C4-2B (cell line): ENCODE data around the gene LRRC32.

Experiments
- H3K27ac ChIP-seq: fragments of 450-650 bp; 2 replicates; pipeline ENCODE4 v1.5.1; 2017
- ZFX ChIP-seq: fragments of 450-650 bp; IDR thresholded peaks from 2 replicates; pipeline ENCODE4 v1.6.1; 2017
- TF ChIP-seq, protein P1 (sequence below): fragments of 450-650 bp; conservative IDR thresholded peaks from 2 replicates; pipeline ENCODE4 v1.5.1; 2017; ENCODE audit warnings: mild to moderate bottlenecking

The LRRC32 gene, protein sequence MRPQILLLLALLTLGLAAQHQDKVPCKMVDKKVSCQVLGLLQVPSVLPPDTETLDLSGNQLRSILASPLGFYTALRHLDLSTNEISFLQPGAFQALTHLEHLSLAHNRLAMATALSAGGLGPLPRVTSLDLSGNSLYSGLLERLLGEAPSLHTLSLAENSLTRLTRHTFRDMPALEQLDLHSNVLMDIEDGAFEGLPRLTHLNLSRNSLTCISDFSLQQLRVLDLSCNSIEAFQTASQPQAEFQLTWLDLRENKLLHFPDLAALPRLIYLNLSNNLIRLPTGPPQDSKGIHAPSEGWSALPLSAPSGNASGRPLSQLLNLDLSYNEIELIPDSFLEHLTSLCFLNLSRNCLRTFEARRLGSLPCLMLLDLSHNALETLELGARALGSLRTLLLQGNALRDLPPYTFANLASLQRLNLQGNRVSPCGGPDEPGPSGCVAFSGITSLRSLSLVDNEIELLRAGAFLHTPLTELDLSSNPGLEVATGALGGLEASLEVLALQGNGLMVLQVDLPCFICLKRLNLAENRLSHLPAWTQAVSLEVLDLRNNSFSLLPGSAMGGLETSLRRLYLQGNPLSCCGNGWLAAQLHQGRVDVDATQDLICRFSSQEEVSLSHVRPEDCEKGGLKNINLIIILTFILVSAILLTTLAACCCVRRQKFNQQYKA

DNA sequence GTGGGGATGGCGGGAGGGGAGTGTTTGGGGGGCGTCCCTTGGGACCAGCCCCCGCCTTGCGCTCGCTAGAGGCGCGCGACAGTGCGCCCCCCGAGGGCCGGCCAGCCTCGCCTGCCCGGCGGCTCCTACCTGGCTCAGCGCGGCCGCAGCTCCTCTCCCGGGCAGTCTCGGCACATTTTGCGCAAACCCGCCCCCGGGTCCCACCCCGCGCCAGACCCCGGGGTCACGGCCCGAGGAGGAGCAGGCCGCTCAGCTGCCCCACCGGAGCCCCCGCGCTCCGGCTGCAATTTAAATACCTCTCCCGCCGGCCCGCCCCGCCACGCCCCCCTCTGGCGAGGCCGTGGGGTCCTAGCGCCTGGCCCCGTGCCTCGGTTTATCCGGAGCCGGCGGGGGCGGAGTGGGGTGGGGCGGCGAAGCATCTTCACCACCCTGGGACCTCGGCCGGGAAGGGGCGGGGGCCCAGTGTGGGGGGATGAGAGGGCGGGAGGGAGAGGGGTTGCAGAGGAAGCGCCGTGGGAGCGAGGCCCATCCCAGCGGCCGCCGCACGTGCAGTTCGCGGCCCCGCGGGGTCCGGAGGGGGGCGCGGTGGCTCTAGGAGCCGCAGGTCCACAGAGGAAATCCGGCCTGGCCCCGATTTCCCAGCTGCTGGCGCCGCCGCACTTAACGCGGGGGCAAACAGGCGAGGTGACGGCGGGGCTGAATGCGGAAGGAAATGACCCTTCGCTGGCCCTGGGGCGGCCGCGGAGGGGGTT, at the start of gene LRRC32:
Gene LRRC32 (minus strand): TSS at position 263 of the 752 bp plus-strand sequence. CDS start 4,793 bp downstream, outside the sequence.
- TF ChIP-seq, protein P1, sequence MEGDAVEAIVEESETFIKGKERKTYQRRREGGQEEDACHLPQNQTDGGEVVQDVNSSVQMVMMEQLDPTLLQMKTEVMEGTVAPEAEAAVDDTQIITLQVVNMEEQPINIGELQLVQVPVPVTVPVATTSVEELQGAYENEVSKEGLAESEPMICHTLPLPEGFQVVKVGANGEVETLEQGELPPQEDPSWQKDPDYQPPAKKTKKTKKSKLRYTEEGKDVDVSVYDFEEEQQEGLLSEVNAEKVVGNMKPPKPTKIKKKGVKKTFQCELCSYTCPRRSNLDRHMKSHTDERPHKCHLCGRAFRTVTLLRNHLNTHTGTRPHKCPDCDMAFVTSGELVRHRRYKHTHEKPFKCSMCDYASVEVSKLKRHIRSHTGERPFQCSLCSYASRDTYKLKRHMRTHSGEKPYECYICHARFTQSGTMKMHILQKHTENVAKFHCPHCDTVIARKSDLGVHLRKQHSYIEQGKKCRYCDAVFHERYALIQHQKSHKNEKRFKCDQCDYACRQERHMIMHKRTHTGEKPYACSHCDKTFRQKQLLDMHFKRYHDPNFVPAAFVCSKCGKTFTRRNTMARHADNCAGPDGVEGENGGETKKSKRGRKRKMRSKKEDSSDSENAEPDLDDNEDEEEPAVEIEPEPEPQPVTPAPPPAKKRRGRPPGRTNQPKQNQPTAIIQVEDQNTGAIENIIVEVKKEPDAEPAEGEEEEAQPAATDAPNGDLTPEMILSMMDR = no peak
- TF ChIP-seq ZFX = no peak
- no peak within 1 kb of the TSS for H3K27ac ChIP-seq

DNA sequence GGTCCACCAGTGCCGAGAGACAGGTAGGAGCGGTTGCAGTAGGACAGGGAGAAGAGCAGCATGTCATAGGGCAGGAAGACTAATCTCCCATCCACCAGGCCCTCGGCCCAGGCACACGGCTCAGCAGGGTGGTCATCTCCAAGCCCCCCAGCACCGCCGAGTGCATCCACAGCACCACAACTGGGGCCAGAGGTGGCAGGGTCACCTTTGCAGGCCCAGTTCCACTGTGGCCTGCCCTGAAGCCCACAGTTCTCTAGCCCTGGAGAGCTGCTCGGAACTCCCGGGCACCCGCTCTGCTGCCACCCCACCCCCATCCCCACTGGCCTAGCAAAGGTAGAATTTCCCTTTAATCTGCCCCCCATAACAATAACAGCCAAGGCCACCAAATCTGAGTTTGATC, 49.1 kb upstream of the LRRC32 start:
- TF ChIP-seq, protein P1 = no peak
- no peak for TF ChIP-seq ZFX
- no peak overlapping the region for H3K27ac ChIP-seq

DNA sequence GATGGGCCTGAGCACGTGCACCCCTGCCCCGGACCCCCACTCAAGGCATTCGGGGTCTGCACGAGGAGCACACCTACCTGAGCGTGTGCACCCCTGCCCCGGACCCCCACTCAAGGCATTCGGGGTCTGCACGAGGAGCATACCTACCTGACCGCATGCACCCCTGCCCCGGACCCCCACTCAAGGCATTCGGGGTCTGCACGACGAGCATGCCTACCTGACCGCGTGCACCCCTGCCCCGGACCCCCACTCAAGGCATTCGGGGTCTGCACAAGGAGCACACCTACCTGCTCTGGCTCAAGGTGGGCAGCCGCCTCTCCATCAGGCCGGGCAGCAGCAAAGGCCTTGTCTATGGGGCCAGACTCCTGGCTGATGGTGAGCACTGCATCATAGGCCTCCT, 48.7 kb upstream of the LRRC32 start:
- TF ChIP-seq, protein P1 = no peak
- no peak for TF ChIP-seq ZFX
- H3K27ac ChIP-seq = no peak overlapping the region

DNA sequence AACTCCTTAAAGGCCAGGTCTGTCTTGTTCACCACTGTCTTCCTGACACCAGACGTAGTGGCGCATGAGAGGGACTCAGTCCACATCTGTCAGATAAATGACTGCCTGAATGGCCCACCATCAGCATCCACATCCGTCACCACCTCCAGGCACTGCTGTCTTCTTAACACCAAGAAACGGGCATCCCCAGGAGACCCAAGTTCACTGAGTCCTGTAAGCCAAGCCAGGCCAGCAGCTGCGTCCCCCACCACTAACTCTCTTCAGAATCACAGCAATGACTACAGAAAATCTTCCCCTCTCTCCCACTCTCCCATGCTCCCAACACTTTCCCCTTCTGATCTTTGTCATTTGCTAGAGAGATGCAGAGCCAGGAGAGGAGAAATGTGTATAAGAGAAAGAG, 47.3 kb upstream of the LRRC32 start:
- no peak overlapping the region for H3K27ac ChIP-seq
- TF ChIP-seq ZFX = no peak
- TF ChIP-seq, protein P1 = no peak

GRCh38 chr11:76717369-76717768, 46.8 kb upstream of the LRRC32 start:
- TF ChIP-seq, protein P1 = no peak
- TF ChIP-seq ZFX = no peak
- no peak overlapping the region for H3K27ac ChIP-seq

DNA sequence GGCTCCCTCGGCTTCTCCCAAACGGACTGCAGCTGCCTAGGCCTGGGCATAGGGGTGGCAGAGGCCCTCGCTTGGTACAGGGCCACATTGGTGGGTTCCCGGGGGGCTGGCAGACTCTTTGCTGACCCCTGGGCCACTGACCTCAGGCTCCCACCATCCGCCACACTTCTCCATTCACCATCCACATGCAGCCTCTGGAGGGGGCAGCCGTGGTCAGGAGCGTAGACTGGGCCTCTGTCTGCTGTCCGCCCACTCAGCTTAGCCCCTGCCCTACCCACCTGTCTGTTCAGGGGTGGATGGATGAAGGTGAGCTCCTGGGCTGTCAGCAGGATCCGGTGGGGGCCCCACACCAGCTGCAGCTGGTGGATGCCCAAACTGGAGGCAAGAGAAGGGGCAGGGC, 45.7 kb upstream of the LRRC32 start:
- no peak for TF ChIP-seq ZFX
- TF ChIP-seq, protein P1 = no peak
- H3K27ac ChIP-seq = no peak overlapping the region

GRCh38 chr11:76714493-76714892, 43.9 kb upstream of the LRRC32 start:
- H3K27ac ChIP-seq = no peak overlapping the region
- no peak for TF ChIP-seq ZFX
- TF ChIP-seq, protein P1 = no peak
